ENCODE measurements around the gene TNS4. TPM values are rescaled to one million over a fixed set of nuclear protein-coding genes. Genes with fewer than 3 reads are reported as not detected.

Gene TNS4
- total and polyA plus RNA-seq, 2 donors: 5.0 to 5.4 TPM

DNA sequence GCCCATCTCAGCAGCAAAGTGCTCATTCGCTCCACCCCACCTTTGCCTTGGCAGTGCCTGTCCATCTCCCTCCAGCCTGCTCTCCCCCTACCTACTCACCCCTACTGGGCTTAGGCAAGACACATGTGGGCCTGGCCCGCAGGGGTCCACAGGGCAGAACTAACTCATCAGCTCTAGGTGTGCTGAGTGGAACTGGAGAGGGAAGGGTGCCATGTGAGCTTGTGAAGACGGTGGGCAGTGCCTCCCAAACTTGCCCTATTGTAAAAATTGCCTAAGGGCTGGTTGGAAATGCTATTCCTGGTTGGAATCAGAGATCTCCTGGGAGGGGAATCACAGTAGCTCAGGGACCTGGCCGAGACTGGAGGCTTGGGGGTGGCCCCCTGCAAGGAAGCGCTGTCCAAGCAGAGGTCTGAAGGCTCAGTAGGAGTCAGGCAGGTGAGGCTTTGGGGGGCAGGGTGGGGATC, 29.1 kb upstream of the TNS4 start:
- no peak for DNase-seq (ENCODE audit: extremely low spot score)
- H3K4me1 ChIP-seq (ENCODE audit: insufficient read depth): no peaks in the 10 kb centered on the region
- H3K4me3 ChIP-seq (ENCODE audit: low read depth, low read length): no peak overlapping the region
- no peaks in the 10 kb centered on the region for H3K36me3 ChIP-seq (ENCODE audit: insufficient read depth)
- 97% methylated on average over 5 of the region's 5 CpGs for WGBS
- no peak overlapping the region for H3K27ac ChIP-seq (ENCODE audit: low read depth)

GRCh38 chr17:40529991-40530390, 28.6 kb upstream of the TNS4 start:
- DNase-seq (ENCODE audit: extremely low spot score): no peak
- no peaks in the 10 kb centered on the region for H3K36me3 ChIP-seq (ENCODE audit: insufficient read depth)
- 97% methylated on average over 2 of the region's 2 CpGs for WGBS
- no peak overlapping the region for H3K27ac ChIP-seq (ENCODE audit: low read depth)
- H3K4me3 ChIP-seq (ENCODE audit: low read depth, low read length): no peak overlapping the region
- H3K4me1 ChIP-seq (ENCODE audit: insufficient read depth): no peaks in the 10 kb centered on the region

GRCh38 chr17:40528692-40529417, 27.4 kb upstream of the TNS4 start:
- Histone ChIP-seq H3K4me1 (ENCODE audit: insufficient read depth) (no peaks in the 10 kb centered on the region), H3K27ac (ENCODE audit: low read depth) (no peak overlapping the region), H3K4me3 (ENCODE audit: low read depth, low read length) (no peak overlapping the region), H3K36me3 (ENCODE audit: insufficient read depth) (no peaks in the 10 kb centered on the region)
- no peak for DNase-seq (ENCODE audit: extremely low spot score)
- 89% methylated on average over 10 of the region's 10 CpGs for WGBS

GRCh38 chr17:40526668-40527067, 25.2 kb upstream of the TNS4 start:
- Histone ChIP-seq H3K4me1 (ENCODE audit: insufficient read depth) (no peaks in the 10 kb centered on the region), H3K36me3 (ENCODE audit: insufficient read depth) (no peaks in the 10 kb centered on the region), H3K27ac (ENCODE audit: low read depth) (no peak overlapping the region), H3K4me3 (ENCODE audit: low read depth, low read length) (no peak overlapping the region)
- DNase-seq (ENCODE audit: extremely low spot score): no peak
- 44% methylated on average over 5 of the region's 5 CpGs for WGBS

- no peaks in the 10 kb centered on the region for H3K36me3 ChIP-seq (ENCODE audit: insufficient read depth)
- no peaks in the 10 kb centered on the region for H3K4me1 ChIP-seq (ENCODE audit: insufficient read depth)
- no peak overlapping the region for H3K4me3 ChIP-seq (ENCODE audit: low read depth, low read length)
- DNase-seq (ENCODE audit: extremely low spot score): no peak
- 96% methylated on average over 1 of the region's 1 CpG for WGBS
- no peak overlapping the region for H3K27ac ChIP-seq (ENCODE audit: low read depth)
Observed at GRCh38 chr17:40525294-40525693, 23.9 kb upstream of the TNS4 start.

DNA sequence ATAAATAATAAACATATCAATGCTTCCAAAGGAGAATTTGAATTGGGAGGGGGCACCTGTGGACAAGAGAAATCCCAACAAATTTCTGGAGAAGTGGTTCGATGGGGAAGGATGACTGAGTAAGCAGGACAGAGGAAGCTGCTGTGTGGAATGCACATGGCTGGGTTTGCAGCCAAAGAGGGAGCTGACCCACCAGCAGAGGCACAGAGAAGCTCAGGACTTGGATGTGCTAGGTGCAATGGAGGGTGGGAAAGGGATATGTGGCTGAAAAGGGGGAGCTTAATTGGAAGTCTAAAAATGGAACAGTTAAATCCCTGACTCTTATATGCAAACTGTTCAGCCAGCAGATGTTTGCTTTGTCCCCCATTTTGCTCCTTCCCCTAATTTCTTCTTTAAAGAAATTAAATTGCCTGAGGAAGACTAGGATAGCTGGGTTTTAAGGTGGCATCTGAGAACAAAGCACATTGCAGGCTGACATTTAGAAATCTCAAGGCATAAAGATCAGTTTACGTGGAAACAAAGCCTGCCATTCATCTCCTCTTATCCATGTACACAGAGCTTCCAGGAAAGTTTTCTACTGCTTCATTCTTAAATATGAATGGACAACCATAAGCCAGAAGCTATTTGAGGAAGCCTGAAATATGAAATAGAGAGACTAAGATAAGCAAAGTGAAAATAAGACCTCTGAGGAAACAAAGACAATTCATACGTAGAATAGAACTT, 23.0 kb upstream of the TNS4 start:
- H3K4me3 ChIP-seq (ENCODE audit: low read depth, low read length): no peak overlapping the region
- no peak overlapping the region for H3K27ac ChIP-seq (ENCODE audit: low read depth)
- H3K36me3 ChIP-seq (ENCODE audit: insufficient read depth): no peaks in the 10 kb centered on the region
- DNase-seq (ENCODE audit: extremely low spot score): no peak
- WGBS: 53% methylated on average over 3 of the region's 3 CpGs
- no peaks in the 10 kb centered on the region for H3K4me1 ChIP-seq (ENCODE audit: insufficient read depth)

DNA sequence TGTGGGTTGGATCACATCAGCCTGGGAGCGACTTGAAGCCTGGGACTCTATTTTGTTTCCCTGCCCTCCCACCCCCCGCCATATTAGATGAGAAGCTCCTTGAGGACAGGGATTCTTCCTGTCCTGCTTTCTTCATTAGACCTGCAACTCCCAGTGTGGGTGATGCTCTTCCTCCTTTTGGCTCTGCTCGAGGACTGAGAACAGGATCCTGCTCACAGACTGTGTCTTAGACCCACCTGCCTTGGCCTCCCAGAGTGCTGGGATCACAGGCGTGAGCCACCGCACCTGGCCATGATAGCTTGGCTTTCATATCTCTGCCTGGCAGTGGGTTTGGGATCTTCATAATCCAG, 21.5 kb upstream of the TNS4 start:
- DNase-seq (ENCODE audit: extremely low spot score): no peak
- WGBS: 95% methylated on average over 5 of the region's 5 CpGs
- Histone ChIP-seq H3K27ac (ENCODE audit: low read depth) (no peak overlapping the region), H3K36me3 (ENCODE audit: insufficient read depth) (no peaks in the 10 kb centered on the region), H3K4me3 (ENCODE audit: low read depth, low read length) (no peak overlapping the region), H3K4me1 (ENCODE audit: insufficient read depth) (no peaks in the 10 kb centered on the region)

GRCh38 chr17:40522250-40522960, 21.0 kb upstream of the TNS4 start:
- 76% methylated on average over 7 of the region's 7 CpGs for WGBS
- Histone ChIP-seq H3K27ac (ENCODE audit: low read depth) (peak overlapping the region; percentile 27), H3K4me1 (ENCODE audit: insufficient read depth) (no peaks in the 10 kb centered on the region), H3K4me3 (ENCODE audit: low read depth, low read length) (no peak overlapping the region), H3K36me3 (ENCODE audit: insufficient read depth) (no peaks in the 10 kb centered on the region)
- DNase-seq (ENCODE audit: extremely low spot score): no peak

GRCh38 chr17:40520991-40521453, 19.6 kb upstream of the TNS4 start:
- DNase-seq (ENCODE audit: extremely low spot score): no peak
- WGBS: 94% methylated on average over 14 of the region's 14 CpGs
- H3K4me1 ChIP-seq (ENCODE audit: insufficient read depth): no peaks in the 10 kb centered on the region
- H3K36me3 ChIP-seq (ENCODE audit: insufficient read depth): no peaks in the 10 kb centered on the region
- H3K27ac ChIP-seq (ENCODE audit: low read depth): no peak overlapping the region
- H3K4me3 ChIP-seq (ENCODE audit: low read depth, low read length): no peak overlapping the region

DNA sequence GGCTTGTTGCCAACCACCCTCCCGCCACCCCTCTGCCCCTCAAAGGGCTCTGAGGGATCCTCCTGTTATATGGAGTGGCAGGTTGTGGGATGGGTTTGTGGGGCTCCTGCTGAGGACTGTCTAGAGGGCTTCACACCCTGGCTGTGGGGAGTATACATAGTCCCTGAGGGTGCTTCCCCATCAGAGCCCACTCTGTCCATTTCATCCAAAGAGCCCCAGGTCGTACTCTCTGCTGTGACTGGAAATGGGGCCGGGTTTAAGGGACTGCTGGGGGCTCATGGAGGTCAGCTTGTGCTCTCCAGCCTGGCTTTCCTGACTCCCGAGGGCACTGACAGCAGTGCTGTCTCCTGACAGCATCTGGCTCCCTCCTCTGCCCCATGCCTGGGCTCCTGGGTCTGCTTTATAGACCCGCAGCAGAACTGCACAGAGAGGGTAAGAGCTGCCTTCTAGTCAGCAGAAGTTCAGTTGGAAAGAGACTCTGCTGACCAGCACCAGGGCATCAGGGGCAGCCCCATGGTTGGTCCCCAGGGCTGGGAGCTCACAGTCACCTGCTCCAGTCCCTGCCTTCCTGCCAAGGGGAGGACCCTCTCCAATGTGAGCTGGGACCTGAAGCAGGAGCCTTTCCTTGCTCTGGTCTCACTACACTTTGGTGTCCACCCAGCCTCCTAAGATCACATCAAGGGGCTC, 17.8 kb upstream of the TNS4 start:
- Histone ChIP-seq H3K36me3 (ENCODE audit: insufficient read depth) (no peaks in the 10 kb centered on the region), H3K27ac (ENCODE audit: low read depth) (no peak overlapping the region), H3K4me1 (ENCODE audit: insufficient read depth) (no peaks in the 10 kb centered on the region), H3K4me3 (ENCODE audit: low read depth, low read length) (no peak overlapping the region)
- no peak for DNase-seq (ENCODE audit: extremely low spot score)
- WGBS: 89% methylated on average over 5 of the region's 5 CpGs

DNA sequence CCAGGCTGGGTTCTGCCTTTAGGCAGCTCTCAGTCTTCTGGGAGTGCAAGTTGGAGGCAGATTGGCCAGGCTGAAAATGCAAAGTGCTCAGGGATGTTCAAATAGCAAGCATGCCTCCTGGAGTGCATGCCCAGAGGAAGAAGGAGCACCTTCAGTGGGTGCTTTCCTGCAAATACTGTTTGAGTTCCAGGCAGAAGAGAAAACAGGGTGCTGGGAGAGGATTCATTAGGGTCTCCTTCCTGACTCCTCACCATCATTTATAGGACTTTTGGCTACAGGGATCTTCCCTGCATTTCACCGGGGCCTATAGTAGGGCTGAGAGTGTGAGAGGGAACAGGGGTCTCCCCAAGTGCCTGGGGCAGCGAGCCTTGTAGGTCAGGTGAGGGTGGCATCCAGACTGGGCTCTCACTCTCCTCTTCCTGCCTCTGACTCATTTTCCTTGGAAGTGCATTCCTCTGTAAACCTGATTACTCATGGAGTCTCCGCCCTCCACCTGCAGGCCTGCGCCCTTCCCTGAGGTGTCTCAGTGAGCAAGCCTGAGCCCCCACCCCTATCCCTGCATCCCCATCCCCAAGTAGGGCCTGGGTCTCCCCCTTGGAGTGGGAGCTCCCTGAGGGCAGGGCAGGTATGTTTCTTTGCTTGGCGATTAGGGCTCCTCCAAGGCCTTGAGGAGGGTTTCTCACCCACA, 17.1 kb upstream of the TNS4 start:
- no peaks in the 10 kb centered on the region for H3K36me3 ChIP-seq (ENCODE audit: insufficient read depth)
- no peak overlapping the region for H3K27ac ChIP-seq (ENCODE audit: low read depth)
- 83% methylated on average over 5 of the region's 5 CpGs for WGBS
- H3K4me1 ChIP-seq (ENCODE audit: insufficient read depth): no peaks in the 10 kb centered on the region
- H3K4me3 ChIP-seq (ENCODE audit: low read depth, low read length): no peak overlapping the region
- no peak for DNase-seq (ENCODE audit: extremely low spot score)

- DNase-seq (ENCODE audit: extremely low spot score): no peak
- no peak overlapping the region for H3K4me3 ChIP-seq (ENCODE audit: low read depth, low read length)
- no peaks in the 10 kb centered on the region for H3K4me1 ChIP-seq (ENCODE audit: insufficient read depth)
- WGBS: 90% methylated on average over 4 of the region's 4 CpGs
- no peak overlapping the region for H3K27ac ChIP-seq (ENCODE audit: low read depth)
- no peaks in the 10 kb centered on the region for H3K36me3 ChIP-seq (ENCODE audit: insufficient read depth)
Observed at GRCh38 chr17:40517981-40518380, 16.6 kb upstream of the TNS4 start.

DNA sequence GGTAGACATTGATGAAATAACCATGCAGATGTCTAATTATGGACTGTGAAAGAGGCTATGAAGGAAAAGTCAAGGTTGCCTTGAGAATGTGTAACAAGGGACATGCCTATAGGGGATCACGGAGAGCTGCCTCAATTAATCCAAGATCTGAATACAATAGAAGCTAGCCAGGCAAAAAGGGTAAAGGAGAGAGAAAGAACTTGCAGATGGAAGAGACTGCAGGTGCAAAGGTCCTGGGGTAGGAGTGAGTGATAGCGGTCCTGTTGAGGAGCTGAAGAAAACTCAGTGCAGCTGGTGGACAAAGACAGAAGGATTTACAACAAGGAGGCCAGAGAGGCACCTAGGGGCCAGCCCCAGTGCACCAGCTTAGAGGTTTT, 15.9 kb upstream of the TNS4 start:
- Histone ChIP-seq H3K4me3 (ENCODE audit: low read depth, low read length) (no peak overlapping the region), H3K4me1 (ENCODE audit: insufficient read depth) (no peaks in the 10 kb centered on the region), H3K36me3 (ENCODE audit: insufficient read depth) (no peaks in the 10 kb centered on the region), H3K27ac (ENCODE audit: low read depth) (no peak overlapping the region)
- DNase-seq (ENCODE audit: extremely low spot score): no peak
- WGBS: 87% methylated on average over 2 of the region's 2 CpGs
